GM08714 (cell line): Measurements from ENCODE around the gene RUNDC1.

Source experiments
- H3K4me3 ChIP-seq: fragments of 200-500 bp; sonication (Bioruptor generic); 2 replicates; pipeline ENCODE4 v1.5.1; 2014; ENCODE audit warnings: mild to moderate bottlenecking, low read length, inconsistent platforms
- ZNF274 ChIP-seq: IDR thresholded peaks from 2 replicates; pipeline ENCODE4 v1.6.1; 2012; ENCODE audit warnings: mild to moderate bottlenecking, low read depth, low read length

RUNDC1 gene

DNA sequence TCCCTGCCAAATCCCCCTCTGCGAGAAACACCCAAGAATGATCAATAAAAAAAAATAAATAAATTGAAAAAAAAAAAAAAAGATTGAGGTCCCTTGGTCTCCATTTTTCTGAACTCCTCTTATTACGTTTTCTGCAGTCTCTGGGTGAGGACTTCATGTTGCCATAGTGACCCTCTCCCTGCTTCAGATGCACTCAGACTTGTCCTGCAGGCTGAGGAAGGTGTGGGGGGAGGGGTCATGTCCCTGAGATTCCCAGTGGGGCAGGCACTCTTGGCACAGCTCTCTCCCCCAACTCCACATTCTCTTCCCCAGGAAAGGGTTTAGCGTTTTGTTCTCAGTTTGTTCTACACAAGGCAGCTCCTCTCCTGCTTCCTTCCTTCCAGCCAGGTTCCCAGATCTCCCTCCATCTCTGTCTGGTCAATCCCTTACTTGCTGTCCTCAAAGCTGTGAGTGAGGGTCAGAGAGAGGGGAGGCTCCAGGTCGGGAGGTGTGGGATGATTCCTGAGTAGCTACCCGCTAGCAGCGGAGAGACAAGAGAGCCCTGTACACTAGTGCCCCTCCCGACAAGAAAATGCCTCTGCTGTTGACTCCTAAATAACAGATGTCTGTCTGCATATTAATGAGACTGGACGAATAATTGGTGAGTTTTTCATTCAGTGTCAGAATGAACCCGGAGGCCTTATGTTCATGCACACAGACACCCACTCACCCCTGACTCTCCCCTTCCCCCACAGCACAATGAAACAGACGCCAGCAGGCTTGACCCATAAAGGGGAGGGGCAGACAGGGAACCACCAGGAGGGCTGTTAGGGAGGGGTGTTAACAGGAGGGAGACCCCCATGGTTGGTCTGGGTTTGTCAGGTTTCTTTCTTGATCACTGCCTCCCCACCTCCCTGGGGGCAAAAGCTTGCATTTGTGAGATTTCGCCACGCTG lies 53.9 kb downstream of the RUNDC1 start:
- no peak overlapping the region for H3K4me3 ChIP-seq
- no peak for TF ChIP-seq ZNF274

DNA sequence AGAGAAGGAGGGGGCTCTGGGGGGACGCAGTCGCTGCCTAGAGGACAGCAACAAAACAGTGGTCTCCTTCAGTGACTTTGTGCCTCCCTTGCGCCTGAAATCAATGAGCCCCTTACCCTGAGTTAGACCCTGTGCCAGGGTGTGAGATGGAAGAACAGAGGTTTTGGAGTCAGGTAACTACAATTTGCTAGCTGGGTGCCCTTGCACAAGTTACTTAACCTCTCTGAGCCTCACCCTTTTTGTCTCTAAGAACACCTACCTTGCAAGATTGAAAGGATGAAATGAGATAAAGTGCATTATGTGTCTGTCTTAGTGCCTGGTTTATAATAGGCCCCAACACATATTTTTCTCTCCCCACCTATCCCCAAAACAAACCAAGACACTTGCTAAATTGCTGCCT lies 54.5 kb downstream of the RUNDC1 start:
- H3K4me3 ChIP-seq: no peak overlapping the region
- no peak for TF ChIP-seq ZNF274

DNA sequence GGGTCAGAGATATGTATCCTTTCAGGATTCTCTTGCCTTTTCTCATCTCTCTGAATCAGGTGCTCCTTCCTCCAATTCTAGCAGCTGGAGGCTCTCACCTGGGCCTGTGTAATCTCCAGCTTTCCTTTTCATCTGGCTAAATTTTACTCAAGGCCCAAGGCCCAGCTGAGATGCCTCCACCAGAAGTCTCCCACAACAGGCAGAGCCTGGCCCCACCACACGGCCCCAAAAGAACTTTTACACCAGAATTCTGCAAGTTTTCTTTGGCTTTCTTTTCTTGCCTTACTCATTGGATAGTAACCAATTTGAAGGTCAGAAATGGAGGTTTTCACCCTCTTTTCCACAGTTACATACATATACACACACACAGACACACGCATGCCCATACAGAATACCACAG lies 59.3 kb downstream of the RUNDC1 start:
- no peak overlapping the region for H3K4me3 ChIP-seq
- TF ChIP-seq ZNF274: no peak

DNA sequence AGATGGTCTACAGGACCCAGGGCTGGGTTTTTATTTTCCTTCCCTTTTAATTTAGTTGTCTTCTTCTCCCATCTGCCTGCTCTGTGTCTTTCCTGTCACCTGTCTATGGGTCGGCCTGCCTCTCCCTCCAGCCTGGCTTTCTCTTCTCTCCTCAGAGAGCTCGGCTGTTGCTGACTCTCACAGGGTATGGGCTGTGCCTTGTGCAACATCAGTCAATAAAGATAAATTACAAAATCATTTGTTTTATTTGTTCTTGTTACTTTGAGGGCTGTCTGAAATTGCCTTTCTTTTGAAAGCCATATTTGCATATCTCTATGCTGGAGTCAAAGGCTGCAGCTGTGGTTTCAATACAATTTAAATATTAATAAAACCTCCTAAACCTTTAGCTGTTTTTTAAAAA lies 60.3 kb downstream of the RUNDC1 start:
- TF ChIP-seq ZNF274: no peak
- no peak overlapping the region for H3K4me3 ChIP-seq

DNA sequence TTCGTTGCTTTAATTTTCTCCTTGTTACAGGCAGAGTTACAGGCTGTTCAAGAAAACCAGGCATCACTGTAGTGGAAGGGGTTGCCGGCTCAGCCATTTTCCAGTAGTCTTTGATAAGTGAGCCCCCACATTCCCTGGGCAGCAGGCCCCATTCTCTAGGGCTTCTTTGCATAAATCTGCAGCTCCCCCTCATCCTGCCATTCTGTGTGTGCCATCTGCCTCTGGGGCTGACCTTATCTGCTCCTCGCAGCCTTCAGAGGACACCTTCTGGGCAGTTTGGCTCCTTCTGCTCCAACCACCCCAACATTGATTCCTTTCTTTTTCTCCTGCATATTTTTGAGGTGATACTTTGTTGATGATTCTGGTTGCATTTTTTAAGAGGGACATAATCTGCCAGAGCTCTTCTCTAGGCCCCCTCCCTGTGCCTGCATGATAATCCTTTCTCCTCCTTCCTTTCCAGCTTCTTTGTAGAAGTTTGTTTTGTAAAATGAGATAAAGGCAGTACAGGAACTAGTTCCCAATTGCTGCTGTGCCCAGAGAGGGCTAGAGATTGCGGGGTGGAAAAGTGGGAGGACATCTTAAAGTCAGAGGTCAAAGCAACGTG lies 61.8 kb downstream of the RUNDC1 start:
- H3K4me3 ChIP-seq: no peak overlapping the region

More for the DNA sequence above, 61.8 kb downstream of the RUNDC1 start:
- TF ChIP-seq ZNF274: no peak
